Heart right ventricle (tissue), 16 donors: ENCODE measurements around the gene SMCO1. TPM values are rescaled to one million over a fixed set of nuclear protein-coding genes. Genes with fewer than 3 reads are reported as not detected.

ENCODE experiments used
- ATAC-seq, 8 donors: fragments of 200-7000 bp; cut with Tn5 transposase; one replicate each; pipeline ENCODE4 v1.9.1; 2020; ENCODE audit warnings: mild to moderate bottlenecking in 8 of 8, moderate library complexity in 8 of 8, moderate number of reproducible peaks in 1 of 8
- DNase-seq, 2 donors: peaks; one replicate each; pipeline ENCODE4 v3.0.0-alpha.2; 2020
- H3K27ac ChIP-seq, 10 donors: fragments of 200-600 bp; sonication (generic) in 2 of 10; one replicate each; pipeline versions ENCODE4 v1.5.0 to v1.8.0; 2020 to 2022; ENCODE audit warnings: mild to moderate bottlenecking in 3 of 10
- H3K27me3 ChIP-seq, 7 donors: fragments of 200-600 bp; one replicate each; pipeline ENCODE4 v1.8.0; 2021 to 2022; ENCODE audit warnings: mild to moderate bottlenecking in 2 of 7
- H3K36me3 ChIP-seq, 9 donors: fragments of 200-600 bp; sonication (generic) in 1 of 9; one replicate each; pipeline versions ENCODE4 v1.5.0 to v1.8.0; 2020 to 2022; ENCODE audit warnings: mild to moderate bottlenecking in 2 of 9
- H3K4me1 ChIP-seq, 9 donors: fragments of 200-600 bp; sonication (generic) in 1 of 9; one replicate each; pipeline versions ENCODE4 v1.5.0 to v1.8.0; 2020 to 2022; ENCODE audit warnings: mild to moderate bottlenecking in 4 of 9
- H3K4me3 ChIP-seq, 10 donors: fragments of 200-600 bp; sonication (generic) in 2 of 10; one replicate each; pipeline versions ENCODE4 v1.5.0 to v1.8.0; 2020 to 2022; ENCODE audit warnings: mild to moderate bottlenecking in 7 of 10, moderate library complexity in 2 of 10
- H3K9me3 ChIP-seq, 11 donors: fragments of 200-600 bp in 10 of 11; sonication (generic) in 2 of 11; one replicate each; pipeline versions ENCODE4 v1.5.0 to v1.8.0; 2013 to 2022; ENCODE audit warnings: mild to moderate bottlenecking in 2 of 11, control low read depth in 1 of 11, moderate library complexity in 1 of 11
- WGBS, 2 donors: extraction: QIAGEN DNeasy Blood & Tissue Kit; methylation state at CpG; one replicate each; pipeline ENCODE4 v1.1.7; 2013; ENCODE audit warnings: inconsistent platforms in 1 of 2; 5-methylcytosine and 5-hydroxymethylcytosine counted together
- intact Hi-C, 10 donors: fragments of 100-400 bp; cut with DNase I; formaldehyde crosslinking; loops; one replicate each; pipeline versions ENCODE4 v1.11.1 to v1.14.2; 2022
- polyA plus RNA-seq, 2 donors: library from polyadenylated mRNA; stranded (reverse); fragments of 200-250 nt; gene quantifications; one replicate each; pipeline ENCODE4 v1.2.3, GENCODE V29; 2013
- total RNA-seq, 10 donors: library from RNA; stranded (reverse); fragmentation: NEBNext Ultra II Directional in 3 of 10; extraction: Animal tissue kit (Norgen Biotek cat#: 25700) in 3 of 10; gene quantifications; one replicate each; pipeline versions ENCODE4 v1.2.1 to v1.2.4, GENCODE V29; 2021 to 2023
- TF ChIP-seq, protein P1 (sequence below), 9 donors: fragments of 200-600 bp; sonication (generic) in 2 of 9; IDR thresholded peaks; one replicate each; pipeline versions ENCODE4 v1.5.0 to v1.8.0; 2021 to 2022; ENCODE audit warnings: antibody characterized with exemption in 9 of 9, mild to moderate bottlenecking in 5 of 9, moderate library complexity in 1 of 9
- donor health status: Arrhythmogenic right ventricular cardiomyopathy.
- donor health status: ischemic (EF 13 %, LVEDD 7.1; RV severe dilation, severe dysfunction).
- donor health status: healthy with polysubstance abuse.
- donor health status: DM: no; HTN: yes; CAD: no.
- donor health status: DM: no; HTN: no; CAD: no.
- donor health status: ischemic (EF 25% LVEDD 6.9; RV normal size, moderate dysfunction).
- donor health status: ischemic (EF 25% LVEDD 5.7; RV mildly dilated, moderate dysfunction).
- donor health status: healthy.
- donor health status: DM: yes; HTN: yes; CAD: no.
- donor health status: Ischemic cardiomyopathy.
- donor health status: ischemic (EF 35%, LVEDD 5.7; RV mildly dilated, moderate dysfunction).
- donor health status: nonischemic (EF 11% LVEDD 7.7; RV severe dilation, severe dysfunction).
- donor health status: DM: yes; HTN: yes; CAD: no.
- donor health status: PGD.
- donor health status: ischemic (EF 29% LVEDD 5.4; RV normal size, mild dysfunction).
- donor health status: nonischemic (EF 23%, LVEDD 6.1; RV moderate dilation, normal function).

SMCO1 gene
- total and polyA plus RNA-seq, 12 donors, result 3.2 to 143 (median 58.8) TPM

DNA sequence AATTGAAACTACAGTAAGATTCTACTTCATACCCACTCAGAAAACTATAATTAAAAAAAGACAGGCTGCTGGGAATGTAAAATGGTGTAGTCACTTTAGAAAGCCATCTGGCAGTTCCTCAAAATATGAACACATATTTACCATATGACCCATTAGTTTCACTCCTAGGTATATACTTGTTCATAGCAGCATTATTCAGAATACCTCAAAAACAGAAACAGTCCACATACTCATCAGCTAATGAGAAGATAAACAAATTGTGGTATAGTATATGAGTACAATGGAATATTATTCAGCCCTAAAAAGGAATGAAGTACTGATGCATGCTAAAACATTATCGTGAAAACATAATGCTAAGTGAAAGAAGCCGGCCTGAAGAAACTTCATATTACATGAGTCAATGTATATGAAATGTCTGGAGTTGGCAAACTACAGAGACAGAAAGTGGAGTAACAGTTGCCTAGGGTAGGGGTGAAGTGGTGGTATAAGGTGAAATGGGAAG lies 29.4 kb upstream of the SMCO1 start:
- DNase-seq (no peak), ATAC-seq (no peak)
- Histone ChIP-seq H3K36me3 (no peaks in the 10 kb centered on the region), H3K27ac (no peak overlapping the region), H3K27me3 (peaks cover 0 to 4% (median 0%) of the 10 kb centered on the region in 7 donors), H3K4me3 (no peak overlapping the region), H3K4me1 (no peaks in the 10 kb centered on the region), H3K9me3 (peaks cover 0 to 7% (median 0%) of the 10 kb centered on the region in 11 donors)
- intact Hi-C loops, result loop anchor here in 1 of 10 donors (10.0 kb wide), 1 partner anchor 420 kb away; the partner anchor contains the start of gene PIGZ
- TF ChIP-seq, protein P1, sequence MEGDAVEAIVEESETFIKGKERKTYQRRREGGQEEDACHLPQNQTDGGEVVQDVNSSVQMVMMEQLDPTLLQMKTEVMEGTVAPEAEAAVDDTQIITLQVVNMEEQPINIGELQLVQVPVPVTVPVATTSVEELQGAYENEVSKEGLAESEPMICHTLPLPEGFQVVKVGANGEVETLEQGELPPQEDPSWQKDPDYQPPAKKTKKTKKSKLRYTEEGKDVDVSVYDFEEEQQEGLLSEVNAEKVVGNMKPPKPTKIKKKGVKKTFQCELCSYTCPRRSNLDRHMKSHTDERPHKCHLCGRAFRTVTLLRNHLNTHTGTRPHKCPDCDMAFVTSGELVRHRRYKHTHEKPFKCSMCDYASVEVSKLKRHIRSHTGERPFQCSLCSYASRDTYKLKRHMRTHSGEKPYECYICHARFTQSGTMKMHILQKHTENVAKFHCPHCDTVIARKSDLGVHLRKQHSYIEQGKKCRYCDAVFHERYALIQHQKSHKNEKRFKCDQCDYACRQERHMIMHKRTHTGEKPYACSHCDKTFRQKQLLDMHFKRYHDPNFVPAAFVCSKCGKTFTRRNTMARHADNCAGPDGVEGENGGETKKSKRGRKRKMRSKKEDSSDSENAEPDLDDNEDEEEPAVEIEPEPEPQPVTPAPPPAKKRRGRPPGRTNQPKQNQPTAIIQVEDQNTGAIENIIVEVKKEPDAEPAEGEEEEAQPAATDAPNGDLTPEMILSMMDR (IDR thresholded peaks at IDR 0.05), result no peak
- WGBS, 2 donors, result 96% methylated on average over 2 of the region's 2 CpGs

DNA sequence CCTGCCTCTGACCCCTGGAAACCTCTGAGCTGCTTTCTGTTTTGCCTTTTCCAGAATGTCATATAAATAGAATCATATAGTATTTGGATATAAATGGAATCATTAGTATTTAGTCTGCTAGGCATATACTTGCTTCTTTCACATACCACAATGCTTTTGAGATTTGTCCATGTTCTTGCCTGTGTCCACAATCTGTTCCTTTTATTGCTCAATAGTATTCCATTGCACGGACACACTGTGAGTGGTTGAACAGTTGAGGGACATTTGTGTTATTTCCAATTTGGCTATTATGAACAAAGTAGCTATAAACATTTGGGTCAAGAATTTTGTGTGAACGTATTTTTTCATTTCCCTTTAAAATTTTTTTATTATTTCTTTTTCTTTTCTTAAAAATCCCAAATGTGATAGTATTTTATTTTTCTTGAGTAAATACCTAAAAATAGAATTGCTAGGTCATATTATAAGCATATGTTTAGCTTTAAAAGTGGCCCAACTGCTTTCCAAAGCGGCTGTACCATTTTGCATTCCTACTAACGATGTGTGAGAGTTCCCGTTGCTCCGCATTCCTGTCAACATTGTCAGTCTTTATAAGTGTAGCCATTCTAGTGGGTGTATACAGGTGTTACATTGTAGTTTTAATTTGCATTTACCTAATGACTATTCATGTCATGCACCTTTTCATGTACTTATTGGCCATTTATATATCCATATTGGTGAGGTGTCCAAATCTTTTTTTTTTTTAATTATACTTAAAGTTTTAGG lies 26.7 kb upstream of the SMCO1 start:
- Histone ChIP-seq H3K27ac (no peak overlapping the region), H3K27me3 (peaks cover 0 to 4% (median 0%) of the 10 kb centered on the region in 7 donors), H3K36me3 (no peaks in the 10 kb centered on the region), H3K4me1 (no peaks in the 10 kb centered on the region), H3K4me3 (no peak overlapping the region), H3K9me3 (no peaks in the 10 kb centered on the region)
- 87 to 89% methylated on average over 6 of the region's 6 CpGs for WGBS, 2 donors
- TF ChIP-seq, protein P1 (IDR thresholded peaks at IDR 0.05), result no peak
- intact Hi-C loops, result loop anchor here in 1 of 10 donors (10.0 kb wide), 1 partner anchor 423 kb away; the partner anchor contains the start of gene PIGZ
- ATAC-seq (no peak), DNase-seq (no peak)

- 40 to 41% methylated on average over 18 of the region's 18 CpGs for WGBS, 2 donors
- no peaks in the 10 kb centered on the region for H3K9me3 ChIP-seq
- no peaks in the 10 kb centered on the region for H3K36me3 ChIP-seq
- H3K4me3 ChIP-seq, result no peak overlapping the region
- no peak overlapping the region for H3K27ac ChIP-seq
- intact Hi-C loops, result loop anchor here in 8 of 10 donors (5.0 to 10.0 kb wide), 4 partner anchors 137 to 537 kb away; no protein-coding TSS in a partner anchor
- ATAC-seq (no peak), DNase-seq (no peak)
- H3K4me1 ChIP-seq, result no peaks in the 10 kb centered on the region
- H3K27me3 ChIP-seq, result peaks cover 0 to 9% (median 0%) of the 10 kb centered on the region in 7 donors
- TF ChIP-seq, protein P1 (IDR thresholded peaks at IDR 0.05), result peak; percentile 43 to 74 (median 62)
Measured at GRCh38 chr3:196537319-196537984, 22.3 kb upstream of the SMCO1 start.

DNA sequence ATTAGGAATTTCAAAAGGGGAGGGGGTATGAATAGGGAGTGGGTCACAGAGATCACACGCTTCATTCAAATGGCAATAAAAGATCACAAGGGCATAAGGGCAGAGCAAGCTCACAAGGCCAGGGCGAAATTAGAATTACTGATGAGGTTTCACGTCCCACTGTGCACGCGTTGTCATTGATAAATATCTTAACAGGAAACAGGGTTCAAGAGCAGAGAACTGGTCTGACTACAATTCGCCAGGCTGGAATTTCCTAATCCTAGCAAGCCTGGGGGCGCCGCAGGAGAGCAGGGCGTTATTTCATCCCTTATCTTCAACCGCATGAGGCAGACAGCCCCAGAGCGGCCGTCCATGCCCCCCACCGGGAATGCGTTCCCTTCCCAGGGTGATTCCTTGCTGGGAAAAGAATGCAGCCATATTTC lies 18.1 kb upstream of the SMCO1 start:
- Histone ChIP-seq H3K36me3 (no peaks in the 10 kb centered on the region), H3K9me3 (peaks cover 0 to 9% (median 0%) of the 10 kb centered on the region in 11 donors), H3K4me1 (peaks cover 0 to 10% (median 3%) of the 10 kb centered on the region in 9 donors), H3K27ac (no peak overlapping the region), H3K27me3 (peaks cover 0 to 10% (median 0%) of the 10 kb centered on the region in 7 donors), H3K4me3 (no peak overlapping the region)
- 21 to 26% methylated on average over 14 of the region's 14 CpGs for WGBS, 2 donors
- intact Hi-C loops, result loop anchor here in 6 of 10 donors (10.0 kb wide), 3 partner anchors 142 to 542 kb away; no protein-coding TSS in a partner anchor
- ATAC-seq (no peak), DNase-seq (no peak)
- TF ChIP-seq, protein P1 (IDR thresholded peaks at IDR 0.05), result no peak
